GM18511 (cell line): ENCODE measurements around the gene PTPRH.

ENCODE experiments used
- ATAC-seq: cut with Tn5 transposase; IDR thresholded peaks from one replicate; pipeline ENCODE4 v1.9.1; 2021; ENCODE audit warnings: mild to moderate bottlenecking, moderate library complexity; ENCODE audit not compliant: unreplicated experiment

The PTPRH gene

GRCh38 chr19:55208880-55209692, at the start of gene PTPRH:
Gene PTPRH, minus strand, starts transcription at chr19:55209501. Its CDS starts 68 bp downstream, at chr19:55209433.
- no peak for ATAC-seq

DNA sequence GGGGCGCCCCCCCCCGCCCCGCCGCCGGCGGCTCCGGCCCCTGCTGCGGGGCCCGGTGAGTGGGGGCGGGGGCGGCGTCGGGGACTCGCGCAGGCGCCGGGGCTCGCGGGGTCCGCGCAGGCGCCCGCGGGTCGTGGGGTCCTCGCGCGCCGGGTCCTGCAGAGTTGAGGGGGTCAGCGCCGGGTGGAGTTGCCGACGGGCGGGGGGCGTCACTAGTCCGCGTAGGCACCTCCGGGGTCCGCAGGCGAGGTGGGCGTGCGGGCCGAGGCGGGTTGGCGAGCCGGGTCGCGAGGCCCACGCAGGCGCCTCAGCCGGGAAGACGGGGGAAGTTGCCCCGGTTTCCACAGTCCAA, 49.2 kb upstream of the PTPRH start:
- ATAC-seq = peak; percentile 21

DNA sequence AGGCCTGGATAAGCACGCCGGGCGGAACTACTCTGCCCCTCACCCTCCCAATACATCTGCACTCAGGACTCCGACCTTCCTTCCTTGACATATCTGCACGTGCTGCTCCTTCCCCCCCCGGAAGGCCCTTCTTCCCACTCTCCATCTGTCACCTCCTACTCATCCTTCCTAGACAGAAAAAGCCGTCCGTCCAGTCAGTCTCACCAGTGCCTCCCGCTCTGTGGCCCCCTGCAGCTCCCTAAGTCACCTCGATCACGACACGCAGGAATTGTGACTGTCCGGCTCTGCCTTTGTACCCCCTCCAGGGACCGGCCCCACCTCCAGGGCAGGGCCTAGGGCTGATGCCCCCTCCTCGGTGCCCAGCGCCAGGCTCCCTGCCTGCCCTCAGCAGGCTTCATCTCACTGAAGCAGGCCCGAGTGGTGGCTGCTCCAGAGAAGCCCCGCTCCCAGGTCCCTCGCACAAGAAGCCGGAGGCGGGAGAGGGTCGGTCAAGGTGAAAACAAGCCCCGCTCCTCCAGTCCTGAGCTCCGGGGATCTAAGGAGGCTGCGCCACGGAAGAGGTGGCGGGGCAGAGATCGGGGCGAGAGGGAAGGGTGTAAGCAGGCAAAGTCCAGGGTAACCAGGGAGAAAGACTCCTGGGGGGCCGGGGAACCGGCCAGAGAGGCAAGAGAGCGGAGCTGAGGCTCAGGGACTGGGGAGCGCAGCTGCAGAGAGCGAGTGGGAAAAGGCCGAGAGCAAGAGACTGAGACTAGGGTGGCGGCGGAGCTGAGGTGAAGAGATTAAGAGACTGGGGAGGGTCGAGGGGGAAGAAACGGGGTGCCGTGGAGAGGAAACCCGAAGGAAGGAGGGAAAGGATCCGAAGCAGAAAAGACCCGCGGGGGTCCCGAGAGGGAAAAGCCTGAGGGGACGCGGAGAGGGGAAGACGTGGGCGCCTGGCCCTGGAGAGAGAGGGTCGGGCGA, 48.4 kb upstream of the PTPRH start:
- ATAC-seq = no peak

DNA sequence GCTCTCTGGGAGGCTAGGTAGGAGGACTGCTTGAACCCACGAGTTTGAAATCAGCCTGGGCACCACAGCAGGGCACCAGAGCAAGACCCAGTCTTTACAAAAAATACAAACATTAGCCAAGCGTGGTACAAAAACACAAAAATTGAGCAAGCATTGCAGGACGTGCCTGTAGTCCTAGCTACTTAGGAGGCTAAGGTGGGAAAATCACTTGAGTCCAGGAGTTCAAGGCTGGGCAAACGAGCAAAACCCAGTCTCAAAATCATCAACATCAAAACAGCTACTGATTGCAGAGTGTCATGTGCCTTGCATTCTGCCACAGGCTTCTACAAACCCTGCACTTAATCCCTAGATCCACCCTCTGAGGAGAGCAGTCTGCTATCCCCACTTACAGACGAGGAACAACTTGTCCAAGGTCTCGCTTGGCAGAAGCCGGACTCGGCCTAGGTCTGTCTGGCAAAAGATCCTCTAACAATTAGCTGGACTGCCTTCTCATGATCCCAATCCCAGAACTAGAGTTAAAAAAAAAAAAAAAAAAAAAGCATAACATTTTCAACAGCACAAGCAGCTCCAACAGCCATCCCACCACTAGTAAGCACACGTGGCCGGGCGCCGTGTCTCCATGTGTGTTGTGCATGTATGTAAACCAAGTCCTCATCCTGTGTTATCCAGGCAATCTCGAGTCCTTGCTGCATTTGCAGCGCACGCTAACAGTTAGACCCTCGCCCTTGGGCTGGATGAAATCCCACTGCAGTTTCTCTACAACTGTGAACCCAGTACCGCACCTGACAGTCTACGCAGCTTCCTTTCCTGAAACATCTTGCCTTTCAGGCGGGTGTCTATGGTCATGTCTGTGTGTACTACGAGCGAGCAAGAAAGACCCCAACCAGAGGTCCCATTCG, 47.5 kb upstream of the PTPRH start:
- ATAC-seq = no peak

GRCh38 chr19:55255618-55256423, 46.5 kb upstream of the PTPRH start:
- no peak for ATAC-seq

DNA sequence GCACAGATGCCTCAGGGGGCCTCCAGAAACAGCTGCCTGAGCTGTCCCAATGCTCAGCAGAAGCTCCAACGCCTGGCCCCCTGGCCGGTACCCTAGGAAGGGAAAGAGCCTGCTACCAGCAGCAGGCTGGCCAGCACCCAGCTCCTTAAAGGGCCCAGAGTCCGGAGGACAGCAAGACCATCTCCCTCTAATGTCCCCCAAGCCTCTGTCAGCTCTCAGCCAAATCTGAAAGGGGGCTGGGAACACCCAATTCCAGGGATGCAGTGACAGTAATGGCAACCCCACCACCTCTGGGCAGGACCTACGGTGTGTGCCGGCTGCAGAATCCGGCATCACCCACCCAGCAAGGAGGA, 45.3 kb upstream of the PTPRH start:
- no peak for ATAC-seq

DNA sequence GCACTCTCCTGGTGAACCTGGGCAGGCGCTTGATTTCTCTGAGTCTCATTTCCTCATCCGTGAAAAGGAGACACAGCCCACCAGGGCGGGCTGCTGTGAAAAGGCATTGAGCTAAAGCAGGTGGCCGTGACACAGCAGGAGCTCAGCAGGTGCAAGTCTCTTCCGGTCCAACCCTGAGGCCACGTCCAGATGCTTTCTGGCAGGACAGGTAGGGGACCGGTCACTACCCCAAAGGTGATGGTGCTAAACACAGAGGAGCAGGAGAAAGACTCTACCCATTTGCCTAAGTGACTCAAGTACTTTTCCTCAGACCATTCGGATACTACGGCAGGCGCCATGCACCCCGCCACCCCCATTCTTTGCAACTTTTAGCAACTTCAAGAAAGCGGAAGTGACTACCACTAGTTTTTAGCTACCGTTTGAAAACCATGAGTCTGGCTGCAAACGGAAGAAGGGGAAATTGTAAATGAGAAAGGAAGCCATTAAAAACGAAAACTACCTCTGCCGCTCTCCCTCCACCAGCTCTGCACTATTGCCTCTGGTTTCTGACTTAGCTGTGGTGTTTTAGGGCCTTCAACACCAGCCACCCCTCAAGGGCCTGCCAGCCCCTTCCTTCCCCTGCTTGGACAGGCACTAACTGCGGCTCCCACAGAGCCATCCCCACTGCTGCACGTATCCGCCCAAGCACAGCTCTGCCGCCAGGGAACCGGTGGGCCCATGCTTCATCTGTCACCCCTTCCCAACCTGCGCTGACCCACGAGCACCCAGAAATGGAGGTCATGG, 44.7 kb upstream of the PTPRH start:
- peak; percentile 51 for ATAC-seq

DNA sequence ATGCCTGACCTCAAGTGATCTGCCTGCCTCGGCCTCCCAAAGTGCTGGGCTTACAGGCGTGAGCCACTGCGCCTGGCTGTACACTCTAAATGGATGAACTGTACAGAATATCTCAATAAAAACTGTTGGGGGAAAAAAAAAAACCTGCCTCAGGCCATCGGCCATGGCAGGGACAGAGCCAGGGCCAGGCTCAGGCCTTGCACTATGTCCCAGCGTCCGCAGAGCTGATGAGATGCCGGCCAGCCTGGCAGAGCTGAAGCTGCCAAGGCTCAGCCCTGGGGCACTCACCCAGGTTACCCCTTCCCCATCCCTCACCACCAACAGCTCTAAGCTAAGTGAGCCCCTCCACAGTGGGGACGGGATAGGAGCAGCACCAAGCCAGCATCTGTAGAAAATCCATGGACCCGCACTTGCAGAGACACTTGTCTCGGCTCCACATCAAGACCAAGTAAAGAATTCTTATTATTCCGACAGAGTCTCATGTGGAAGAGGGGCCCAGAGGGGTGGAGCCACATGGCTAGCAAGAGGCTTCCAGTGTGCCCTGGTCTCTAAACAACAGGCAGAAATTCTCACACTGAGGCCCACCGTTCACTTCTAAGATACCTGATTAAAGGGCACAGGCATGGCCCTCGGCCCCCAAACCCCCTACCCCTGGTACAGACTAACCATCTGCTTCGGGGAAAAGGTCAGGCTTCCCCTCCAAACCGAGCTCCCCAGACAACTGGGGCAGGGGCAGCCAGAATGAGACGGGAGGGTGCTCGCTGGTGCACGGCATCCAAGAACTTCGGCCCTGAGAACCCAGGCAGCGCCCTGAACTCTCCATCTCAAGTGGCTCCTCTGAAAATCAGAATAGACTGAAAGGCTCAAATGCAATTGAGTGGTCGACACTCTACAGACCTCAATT, 43.7 kb upstream of the PTPRH start:
- no peak for ATAC-seq

DNA sequence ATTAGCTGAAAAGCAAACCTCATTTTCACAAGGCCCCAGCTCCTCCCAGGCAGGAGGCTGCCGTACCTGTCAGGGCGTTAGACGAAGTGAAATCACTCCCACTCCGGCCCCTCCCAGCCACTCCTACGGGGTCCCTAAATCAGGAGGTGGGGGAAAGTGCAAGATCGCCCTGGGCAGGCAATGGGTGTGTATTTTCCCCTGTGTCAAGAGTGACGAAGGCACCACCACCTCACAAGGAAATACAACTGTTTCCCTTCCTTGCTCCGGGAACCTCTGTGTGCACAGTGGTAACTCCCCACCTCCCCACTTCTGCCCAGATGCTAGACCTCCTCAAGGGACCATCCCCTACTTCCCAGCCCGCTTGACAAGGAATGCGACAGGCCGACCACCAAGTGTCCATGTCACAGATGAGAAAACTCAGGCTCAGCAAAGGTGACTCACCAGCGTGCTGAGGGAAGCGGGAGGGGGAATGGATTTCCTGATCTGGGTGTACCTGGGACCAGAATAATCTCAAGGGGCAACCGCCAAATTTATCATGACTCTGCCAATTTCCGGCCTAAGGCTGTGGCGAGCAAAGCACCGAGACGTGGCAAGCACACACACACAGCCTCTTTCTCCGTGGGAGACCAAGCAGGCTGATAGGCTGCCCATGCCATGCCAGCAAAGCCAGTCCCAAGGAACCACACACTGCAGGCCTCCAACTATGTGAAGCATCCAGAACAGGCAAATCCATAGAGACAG, 42.2 kb upstream of the PTPRH start:
- ATAC-seq = no peak

GRCh38 chr19:55250262-55251036, 41.1 kb upstream of the PTPRH start:
- no peak for ATAC-seq

GRCh38 chr19:55249841-55250240, 40.5 kb upstream of the PTPRH start:
- no peak for ATAC-seq

DNA sequence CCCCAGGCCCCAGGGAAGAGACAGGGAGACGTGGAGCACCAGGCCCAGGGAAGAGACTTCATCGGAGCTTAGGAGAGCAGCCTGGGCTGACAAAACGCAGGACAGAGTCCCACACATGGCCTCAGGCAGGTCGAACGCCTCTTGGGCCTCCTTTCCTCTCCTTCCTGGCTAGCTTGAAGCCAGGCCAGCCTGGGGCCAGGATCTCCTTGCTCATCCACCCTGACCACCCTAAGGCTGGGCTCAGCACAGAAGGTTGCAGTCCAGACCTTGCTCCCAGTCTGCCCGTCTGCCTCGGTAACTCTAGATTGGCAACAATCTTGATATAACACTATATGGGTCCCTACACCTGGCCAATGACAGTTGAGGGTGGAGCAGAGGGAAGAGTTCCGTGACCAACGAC, 39.4 kb upstream of the PTPRH start:
- no peak for ATAC-seq

GRCh38 chr19:55248166-55248675, 38.9 kb upstream of the PTPRH start:
- no peak for ATAC-seq

- ATAC-seq = no peak
Measured at GRCh38 chr19:55247621-55248099, 38.4 kb upstream of the PTPRH start.

DNA sequence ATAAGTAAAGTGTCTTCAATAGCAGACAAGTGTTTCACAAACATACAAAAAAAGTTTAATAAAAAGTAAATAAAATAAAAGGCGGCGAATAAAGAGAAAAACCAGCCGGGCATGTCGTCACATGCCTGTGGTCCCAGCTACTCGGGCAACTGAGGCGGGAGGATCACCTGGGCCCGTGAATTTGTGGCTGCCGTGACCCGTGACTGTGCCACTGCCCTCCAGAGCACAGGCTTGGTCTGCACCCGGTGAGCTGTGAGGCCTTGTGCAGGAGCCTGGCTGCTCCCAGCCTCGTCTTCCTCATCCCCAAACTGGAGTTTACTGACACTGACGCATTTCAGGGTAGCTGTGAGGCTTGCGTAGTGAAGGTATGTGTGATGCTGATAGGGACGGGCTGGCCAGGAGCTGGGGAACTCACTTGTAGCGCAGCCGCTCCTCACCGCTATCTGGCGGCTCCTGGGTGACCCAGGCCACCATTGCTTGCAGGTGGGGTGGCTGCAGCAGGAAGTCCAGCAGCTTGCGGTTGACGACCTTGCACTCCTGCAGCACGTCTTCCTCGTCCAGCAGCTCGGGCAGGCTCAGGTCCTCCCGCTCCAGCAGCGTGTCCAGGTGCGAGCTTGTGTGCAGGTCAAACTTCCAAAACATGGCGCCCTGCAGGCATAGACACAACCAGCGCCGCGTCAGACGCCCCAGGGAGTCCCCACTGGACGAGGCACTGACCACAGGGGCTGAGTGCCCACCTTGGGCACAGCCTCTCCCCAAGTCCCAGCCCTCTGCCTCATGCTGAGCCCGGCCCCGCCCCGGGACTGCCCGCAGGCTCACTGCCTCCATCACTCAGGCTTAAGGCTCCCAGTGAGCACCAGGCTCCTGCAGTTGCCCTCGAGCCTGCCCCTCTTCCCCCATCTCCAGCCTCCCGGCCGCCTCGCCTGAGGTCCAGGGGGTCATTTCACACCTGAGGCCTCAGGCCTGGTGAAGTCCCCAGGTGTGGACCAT, 37.5 kb upstream of the PTPRH start:
- ATAC-seq = no peak
